Measurements from ENCODE around the gene RANBP1. TPM values are rescaled to one million over a fixed set of nuclear protein-coding genes. Genes with fewer than 3 reads are reported as not detected.

Gene RANBP1
- total and polyA plus RNA-seq, 9 of the 15 experiments (the other 6 are each of a cell fraction or from before 2014, with no cell fraction given): 162 to 2,891 (median 1,289) TPM

DNA sequence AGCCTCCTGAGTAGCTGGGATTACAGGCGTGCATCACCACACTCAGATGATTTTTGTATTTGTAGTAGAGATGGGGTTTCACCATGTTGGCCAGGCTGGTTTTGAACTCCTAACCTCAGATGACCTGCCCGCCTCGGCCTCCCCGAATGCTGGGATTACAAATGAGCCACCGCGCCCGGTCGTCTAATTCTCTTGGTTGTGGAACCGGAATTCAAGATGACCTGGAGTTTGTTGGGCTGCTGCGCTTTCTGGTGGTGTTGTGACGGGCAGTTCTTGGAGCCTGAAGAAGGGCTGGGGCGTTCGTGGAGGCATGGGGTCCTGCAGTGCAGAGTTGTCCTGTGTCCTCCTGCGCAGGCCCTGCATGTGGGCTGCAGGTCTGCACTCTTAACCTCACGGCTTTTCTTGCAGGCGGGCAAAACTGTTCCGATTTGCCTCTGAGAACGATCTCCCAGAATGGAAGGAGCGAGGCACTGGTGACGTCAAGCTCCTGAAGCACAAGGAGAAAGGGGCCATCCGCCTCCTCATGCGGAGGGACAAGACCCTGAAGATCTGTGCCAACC, 6.0 kb downstream of the RANBP1 start (continued):
- TF ChIP-seq, protein P1, sequence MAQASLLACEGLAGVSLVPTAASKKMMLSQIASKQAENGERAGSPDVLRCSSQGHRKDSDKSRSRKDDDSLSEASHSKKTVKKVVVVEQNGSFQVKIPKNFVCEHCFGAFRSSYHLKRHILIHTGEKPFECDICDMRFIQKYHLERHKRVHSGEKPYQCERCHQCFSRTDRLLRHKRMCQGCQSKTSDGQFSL (CRISPR knock-in tag; IDR thresholded peaks at IDR 0.05): no peak
- TF ChIP-seq, protein P1 (tag; IDR thresholded peaks at IDR 0.05): peak in 1 of 2 experiments; percentile 20; a peak in 1 of 4 replicates
- 0 out of 2 replicates have a peak, but pooled peaks have one; percentile 42 for TF ChIP-seq PML (IDR thresholded peaks at IDR 0.05; ENCODE audit: low read length)
- peak; percentile 44; the same call in 1 of the 2 replicates for TF ChIP-seq POLR2A (conservative IDR thresholded peaks at IDR 0.05)
- TF ChIP-seq POLR2G (IDR thresholded peaks at IDR 0.05; ENCODE audit: low read depth, low read length): 0 out of 2 replicates have a peak, but pooled peaks have one; percentile 42
- peak; percentile 65; the same call in 1 of the 2 replicates for TF ChIP-seq PHB (CRISPR knock-in tag; IDR thresholded peaks at IDR 0.05)
- TF ChIP-seq BHLHE40 (IDR thresholded peaks at IDR 0.05; ENCODE audit: low read length): no peak
- TF ChIP-seq ZNF165 (CRISPR knock-in tag; IDR thresholded peaks at IDR 0.05; ENCODE audit: borderline replicate concordance): 0 out of 2 replicates have a peak, but pooled peaks have one; percentile 39
- no peak for TF ChIP-seq SMARCB1 (IDR thresholded peaks at IDR 0.05; ENCODE audit: insufficient read length, low read depth)

DNA sequence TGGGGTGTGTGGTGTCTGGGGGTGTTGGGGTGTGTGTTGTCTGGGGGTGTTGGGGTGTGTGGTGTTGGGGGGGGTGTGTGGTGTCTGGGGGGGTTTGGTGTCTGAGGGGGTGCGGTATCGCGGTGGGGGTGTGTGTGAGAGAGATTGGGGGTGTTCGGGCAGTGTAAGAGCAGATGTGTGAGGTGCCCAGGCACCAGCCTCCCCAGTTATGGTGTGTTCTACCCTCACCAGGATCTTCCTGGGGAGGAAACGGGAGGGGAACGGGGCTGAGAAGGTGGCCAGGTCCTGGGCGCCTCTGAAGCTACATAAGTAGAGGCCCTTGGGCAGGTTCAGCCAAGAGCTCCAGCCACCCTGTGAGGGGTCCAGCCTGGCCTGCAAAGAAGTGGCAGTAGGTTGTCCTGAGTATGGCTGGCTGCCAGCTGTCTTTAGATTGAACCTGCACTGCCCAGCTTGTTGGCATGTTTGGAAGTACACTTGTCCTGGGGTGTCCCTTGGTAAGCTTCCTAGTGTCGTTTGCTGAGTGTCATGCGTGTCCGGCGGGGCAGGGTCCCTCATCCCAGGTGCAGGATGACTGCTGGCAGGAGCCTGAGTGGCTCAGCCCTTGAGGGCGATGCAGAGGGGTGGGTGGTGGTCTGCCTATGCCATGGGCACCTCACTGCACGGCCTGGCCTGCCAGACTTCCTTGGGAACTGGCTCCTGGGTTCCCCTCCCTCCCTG, 7.6 kb downstream of the RANBP1 start:
- Histone ChIP-seq H3K27ac (ENCODE audit: extremely low read depth, low read depth, low read length) (no peak overlapping the region), H2AFZ (ENCODE audit: low read depth, low read length) (no peak overlapping the region), H4K20me1 (replicated peaks; ENCODE audit: control insufficient read depth, insufficient read depth, low read length) (peaks cover 71% of the 10 kb centered on the region), H3K9ac (ENCODE audit: insufficient read depth in 1 of 2, low read depth in 2 of 2, low read length in 2 of 2) (peak overlapping the region in 1 of 2 experiments; percentile 82; a peak in 2 of 4 replicates), H3K4me2 (ENCODE audit: insufficient read depth, low read length) (no peak overlapping the region), H3K4me1 (replicated peaks in 1 of 2; ENCODE audit: control insufficient read depth in 2 of 2, insufficient read depth in 2 of 2, low read length in 2 of 2) (peaks cover 14 to 77% of the 10 kb centered on the region in 2 experiments; a peak in 4 of 5 replicates), H3K79me2 (ENCODE audit: control insufficient read depth, insufficient read depth, low read length) (peaks cover 62% of the 10 kb centered on the region), H3K27me3 (ENCODE audit: control insufficient read depth in 2 of 2, insufficient read depth in 2 of 2, low read length in 2 of 2) (no peaks in the 10 kb centered on the region), H3K9me3 (replicated peaks; ENCODE audit: control insufficient read depth, insufficient read depth, low read depth, low read length) (no peaks in the 10 kb centered on the region), H3K9me1 (ENCODE audit: control insufficient read depth, insufficient read depth, low read length) (no peaks in the 10 kb centered on the region), H3K36me3 (ENCODE audit: control insufficient read depth, insufficient read depth, low read length) (peaks cover 97% of the 10 kb centered on the region), H3K4me3 (no peak overlapping the region)
- intact Hi-C loops (cut with micrococcal nuclease) (no loop called here), in situ Hi-C loops (cut with MboI) (no loop called here)
- BruUV-seq (replicated peaks): no TSS peak
- ChIA-PET POLR2A (interaction anchor here (0.6 to 8.3 kb wide), 16 partner anchors 9 to 692 kb away, joined by 3 to 115 read pairs (median 3); partner anchors contain the start of genes HIRA and TANGO2), CTCF (ENCODE audit: low intra/inter-chr PET ratio) (no interaction called here)
- 95% methylated on average over 11 of the region's 13 CpGs for WGBS (ENCODE audit: insufficient coverage, low coverage, missing lambda C conversion rate)
- ATAC-seq (no peak), FAIRE-seq (no peak), DNase-seq (ENCODE audit: extremely low read depth in 1 of 4, low spot score in 3 of 4) (no peak)
- TF ChIP-seq ZNF830 (CRISPR knock-in tag; IDR thresholded peaks at IDR 0.05): peak; percentile 78; the same call in 1 of the 2 replicates
- TF ChIP-seq, protein P2, sequence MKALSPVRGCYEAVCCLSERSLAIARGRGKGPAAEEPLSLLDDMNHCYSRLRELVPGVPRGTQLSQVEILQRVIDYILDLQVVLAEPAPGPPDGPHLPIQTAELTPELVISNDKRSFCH (CRISPR knock-in tag; IDR thresholded peaks at IDR 0.05): no peak
- TF ChIP-seq, protein P2 (tag; IDR thresholded peaks at IDR 0.05): peak; percentile 43; the same call in 1 of the 2 replicates

All from K562 (cell line).